H1 (cell line): Measurements from ENCODE around the gene THG1L. TPM values are rescaled to one million over a fixed set of nuclear protein-coding genes. Genes with fewer than 3 reads are reported as not detected.
"Not testable (repeated sequence)": the region's sequence is repeated elsewhere in the genome, so short reads cannot be mapped to it uniquely, and the experiment has no call there.

Experiments used
- CTCF ChIA-PET: fragments of 300-600 bp; sonication (Branson Sonifier 250); formaldehyde crosslinking; loops from one replicate; lab custom pipeline; 2021; ENCODE audit not compliant: partially characterized antibody; lab: Charles Lee
- POLR2A ChIA-PET: fragments of 300-600 bp; sonication (Branson Sonifier 250); formaldehyde crosslinking; loops from one replicate; lab custom pipeline; 2021; ENCODE audit warnings: inconsistent platforms; ENCODE audit not compliant: partially characterized antibody; lab: Charles Lee
- DNase-seq, 2 experiments: peaks; one replicate each; pipeline versions ENCODE4 v3.0.0 to v3.0.0-alpha.2; 2010 to 2022; ENCODE audit warnings: low spot score in 2 of 2, low read depth in 1 of 2, mixed read lengths in 1 of 2
- FAIRE-seq: peaks from 2 replicates; lab custom pipeline; 2011; peaks lifted over from hg19 to GRCh38; lab: Jason Lieb, UNC
- H2AFZ ChIP-seq: 2 replicates; pipeline ENCODE4 v1.8.1; 2012; ENCODE audit warnings: low read length, inconsistent platforms
- H2AK5ac ChIP-seq: 2 replicates; pipeline ENCODE4 v1.6.1; 2013; ENCODE audit warnings: low read depth, low read length
- H2BK120ac ChIP-seq: replicated peaks from 2 replicates; pipeline ENCODE3; 2013; ENCODE audit warnings: low read depth, low read length, inconsistent platforms
- H2BK12ac ChIP-seq: 2 replicates; pipeline ENCODE4 v1.6.1; 2013; ENCODE audit warnings: low read depth, low read length
- H2BK15ac ChIP-seq: 2 replicates; pipeline ENCODE4 v1.6.1; 2013; ENCODE audit warnings: low read length
- H2BK20ac ChIP-seq: 2 replicates; pipeline ENCODE4 v1.6.1; 2013; ENCODE audit warnings: low read length
- H2BK5ac ChIP-seq: 2 replicates; pipeline ENCODE4 v1.6.1; 2013; ENCODE audit warnings: low read depth, low read length
- H3K14ac ChIP-seq: 2 replicates; pipeline ENCODE4 v1.6.1; 2013; ENCODE audit warnings: inconsistent platforms; ENCODE audit not compliant: insufficient read length
- H3K18ac ChIP-seq: 2 replicates; pipeline ENCODE4 v1.6.1; 2013; ENCODE audit warnings: low read length; ENCODE audit errors: extremely low read depth
- H3K23ac ChIP-seq: 2 replicates; pipeline ENCODE4 v1.6.1; 2013; ENCODE audit warnings: inconsistent platforms; ENCODE audit not compliant: insufficient read length
- H3K23me2 ChIP-seq: 2 replicates; pipeline ENCODE4 v1.6.1; 2013; ENCODE audit warnings: low read depth, low read length
- H3K27ac ChIP-seq: 2 replicates; pipeline ENCODE4 v1.6.1; 2011; ENCODE audit warnings: low read depth, low read length, inconsistent platforms
- H3K27me3 ChIP-seq, 4 experiments: replicated peaks in 1 of 4; 1 replicate in 1 of 4; 2 replicates in 3 of 4; pipeline versions ENCODE4 v1.6.1 to v1.8.1; 2011 to 2013; ENCODE audit warnings: low read length in 3 of 4, mild to moderate bottlenecking in 3 of 4, inconsistent platforms in 2 of 4, mixed read lengths in 2 of 4, moderate library complexity in 1 of 4; ENCODE audit not compliant: control insufficient read depth in 3 of 4, insufficient read depth in 3 of 4; ENCODE audit errors: extremely low read depth in 1 of 4
- H3K36me3 ChIP-seq, 4 experiments: 2 replicates each; pipeline versions ENCODE4 v1.6.1 to v1.8.1; 2011 to 2013; ENCODE audit warnings: mild to moderate bottlenecking in 4 of 4, low read length in 3 of 4, moderate library complexity in 2 of 4, control low read depth in 1 of 4, inconsistent platforms in 1 of 4; ENCODE audit not compliant: insufficient read depth in 4 of 4, control insufficient read depth in 2 of 4
- H3K4ac ChIP-seq: replicated peaks from 2 replicates; pipeline ENCODE3; 2013; ENCODE audit warnings: low read length, low read depth, mixed read lengths, inconsistent platforms; ENCODE audit not compliant: insufficient read length
- H3K4me1 ChIP-seq, 4 experiments: replicated peaks in 1 of 4; 1 replicate in 1 of 4; 2 replicates in 3 of 4; pipeline versions ENCODE4 v1.6.1 to v1.8.1; 2011 to 2013; ENCODE audit warnings: low read length in 3 of 4, inconsistent platforms in 2 of 4, mixed read lengths in 1 of 4; ENCODE audit not compliant: insufficient read depth in 4 of 4, control insufficient read depth in 3 of 4
- H3K4me2 ChIP-seq, 2 experiments: 2 replicates each; pipeline versions ENCODE4 v1.6.1 to v1.8.1; 2011 to 2013; ENCODE audit warnings: low read depth in 2 of 2, low read length in 2 of 2, control low read depth in 1 of 2, inconsistent platforms in 1 of 2, mild to moderate bottlenecking in 1 of 2; ENCODE audit not compliant: insufficient read depth in 1 of 2
- H3K4me3 ChIP-seq, 4 experiments: fragments of 200-600, 300-600 bp in 1 of 4; sonication (generic), shearing (Covaris generic), sonication (Bioruptor Twin) in 1 of 4; 2 replicates each; pipeline versions ENCODE4 v1.5.1 to v1.8.1; 2011 to 2016; ENCODE audit warnings: low read length in 4 of 4, low read depth in 3 of 4, control low read depth in 2 of 4, inconsistent platforms in 2 of 4, mild to moderate bottlenecking in 2 of 4, mixed read lengths in 1 of 4, moderate library complexity in 1 of 4; ENCODE audit not compliant: insufficient read depth in 2 of 4; ENCODE audit errors: extremely low read depth in 1 of 4
- H3K56ac ChIP-seq: replicated peaks from 2 replicates; pipeline ENCODE3; 2013; ENCODE audit warnings: low read depth, mild to moderate bottlenecking, mixed read lengths, low read length, inconsistent platforms; ENCODE audit not compliant: insufficient read length
- H3K79me1 ChIP-seq: 2 replicates; pipeline ENCODE4 v1.6.1; 2013; ENCODE audit warnings: low read depth, low read length, control low read depth
- H3K79me2 ChIP-seq, 2 experiments: 2 replicates each; pipeline versions ENCODE4 v1.6.1 to v1.8.1; 2012 to 2013; ENCODE audit warnings: low read length in 2 of 2, mild to moderate bottlenecking in 2 of 2, inconsistent platforms in 1 of 2; ENCODE audit not compliant: insufficient read depth in 2 of 2, control insufficient read depth in 1 of 2
- H3K9ac ChIP-seq, 4 experiments: replicated peaks in 1 of 4; 1 replicate in 1 of 4; 2 replicates in 3 of 4; pipeline versions ENCODE4 v1.6.1 to v1.8.1; 2011 to 2013; ENCODE audit warnings: low read depth in 3 of 4, low read length in 3 of 4, control low read depth in 2 of 4, mild to moderate bottlenecking in 2 of 4, moderate library complexity in 2 of 4, inconsistent platforms in 1 of 4; ENCODE audit errors: extremely low read depth in 1 of 4
- H3K9me3 ChIP-seq, 2 experiments: 2 replicates each; pipeline versions ENCODE4 v1.6.1 to v1.8.1; 2012 to 2013; ENCODE audit warnings: mild to moderate bottlenecking in 2 of 2, moderate library complexity in 2 of 2, control low read depth in 1 of 2, inconsistent platforms in 1 of 2, low read depth in 1 of 2, low read length in 1 of 2, mixed read lengths in 1 of 2; ENCODE audit not compliant: insufficient read depth in 2 of 2
- H4K20me1 ChIP-seq, 2 experiments: replicated peaks in 1 of 2; 2 replicates each; pipeline versions ENCODE3 to v1.8.1; 2011 to 2013; ENCODE audit warnings: inconsistent platforms in 2 of 2, low read length in 2 of 2, mild to moderate bottlenecking in 1 of 2; ENCODE audit not compliant: insufficient read depth in 2 of 2, control insufficient read depth in 1 of 2
- H4K5ac ChIP-seq: 2 replicates; pipeline ENCODE4 v1.6.1; 2013; ENCODE audit warnings: low read length, low read depth, mixed read lengths, inconsistent platforms; ENCODE audit not compliant: insufficient read length
- H4K8ac ChIP-seq: 2 replicates; pipeline ENCODE4 v1.8.0; 2013; ENCODE audit warnings: mild to moderate bottlenecking, moderate library complexity, low read length, inconsistent platforms; ENCODE audit not compliant: insufficient read depth; ENCODE audit errors: extremely low read depth
- H4K91ac ChIP-seq: replicated peaks from 2 replicates; pipeline ENCODE3; 2013; ENCODE audit warnings: low read length, mixed read lengths, inconsistent platforms; ENCODE audit not compliant: insufficient read length
- WGBS, 2 experiments: shearing (Covaris generic) in 1 of 2; methylation state at CpG; one replicate each; pipeline versions ENCODE4 v1.1.6 to v1.1.7; 2013 to 2015; ENCODE audit warnings: low lambda C conversion rate in 2 of 2, mixed read lengths in 2 of 2, inconsistent platforms in 1 of 2, low coverage in 1 of 2, missing lambda C conversion rate in 1 of 2; ENCODE audit not compliant: insufficient replicate concordance in 2 of 2, insufficient coverage in 1 of 2, insufficient read length in 1 of 2; ENCODE audit errors: extremely low coverage in 1 of 2, missing lambda C conversion rate in 1 of 2; 5-methylcytosine and 5-hydroxymethylcytosine counted together
- polyA plus RNA-seq, 7 experiments: library from polyadenylated mRNA; depleted of rRNA in 3 of 7; stranded (reverse) in 5 of 7; unstranded in 2 of 7; fragments of >200 nt in 5 of 7; fragments of 200-250 nt in 2 of 7; gene quantifications; 1 replicate in 5 of 7; 2 replicates in 1 of 7; 4 replicates in 1 of 7; pipeline versions ENCODE4 v1.2.1 to v1.2.3, GENCODE V29; 2011 to 2013; ENCODE audit warnings: missing spikeins in 2 of 7, mixed read lengths in 2 of 7
- total RNA-seq: library from RNA; stranded (reverse); fragmentation: NEBNext Ultra II Directional; extraction: Animal tissue kit (Norgen Biotek cat#: 25700); gene quantifications from 2 replicates; pipeline ENCODE4 v1.2.1, GENCODE V29; 2021

Gene THG1L
- total and polyA plus RNA-seq, 2 of the 8 experiments (the other 6 are each of a cell fraction or from before 2014, with no cell fraction given): 8.1 to 12.4 TPM

DNA sequence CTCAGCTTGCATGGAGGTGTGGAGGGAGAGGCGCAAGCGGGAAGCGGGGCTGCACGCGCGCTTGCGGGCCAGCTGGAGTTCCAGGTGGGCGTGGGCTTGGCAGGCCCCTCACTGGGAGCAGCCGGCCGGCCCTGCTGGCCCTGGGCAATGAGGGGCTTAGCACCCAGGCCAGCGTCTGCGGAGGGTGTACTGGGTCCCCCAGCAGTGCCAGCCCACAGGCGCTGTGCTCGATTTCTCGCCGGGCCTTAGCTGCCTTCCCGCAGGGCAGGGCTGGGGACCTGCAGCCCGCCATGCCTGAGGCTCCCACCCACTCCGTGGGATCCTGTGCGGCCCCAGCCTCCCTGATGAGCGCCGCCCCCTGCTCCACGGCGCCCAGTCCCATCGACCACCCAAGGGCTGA lies 37.4 kb upstream of the THG1L start:
- CTCF ChIA-PET: interaction anchor here (1.4 to 3.4 kb wide), 3 partner anchors 14 to 49 kb away, joined by 4 to 10 read pairs (median 4); partner anchors contain the start of gene LSM11
- DNase-seq, H3K56ac ChIP-seq, H3K4ac ChIP-seq, H3K27ac ChIP-seq, H3K23ac ChIP-seq, H2AFZ ChIP-seq, H2BK15ac ChIP-seq, H3K14ac ChIP-seq, H3K36me3 ChIP-seq, H3K4me1 ChIP-seq, H3K4me2 ChIP-seq, FAIRE-seq, H2BK12ac ChIP-seq, H3K18ac ChIP-seq, H3K9ac ChIP-seq, H3K27me3 ChIP-seq, H4K20me1 ChIP-seq, H2AK5ac ChIP-seq, H2BK20ac ChIP-seq, H3K79me2 ChIP-seq, H3K4me3 ChIP-seq, H4K91ac ChIP-seq, H4K8ac ChIP-seq, H3K79me1 ChIP-seq, H2BK120ac ChIP-seq, H3K23me2 ChIP-seq, H2BK5ac ChIP-seq, H4K5ac ChIP-seq: not testable (repeated sequence)
- POLR2A ChIA-PET: interaction anchor here (1.5 kb wide), 1 partner anchor 38 kb away, joined by 4 read pairs; the partner anchor contains the start of gene THG1L
- WGBS, 2 experiments: 97% methylated on average over 15 of the region's 25 CpGs; no CpG with 5 or more reads in 1 of the 2 experiments
- peaks cover 15 to 19% of the 10 kb centered on the region in 2 experiments; a peak in 3 of 4 replicates for H3K9me3 ChIP-seq

DNA sequence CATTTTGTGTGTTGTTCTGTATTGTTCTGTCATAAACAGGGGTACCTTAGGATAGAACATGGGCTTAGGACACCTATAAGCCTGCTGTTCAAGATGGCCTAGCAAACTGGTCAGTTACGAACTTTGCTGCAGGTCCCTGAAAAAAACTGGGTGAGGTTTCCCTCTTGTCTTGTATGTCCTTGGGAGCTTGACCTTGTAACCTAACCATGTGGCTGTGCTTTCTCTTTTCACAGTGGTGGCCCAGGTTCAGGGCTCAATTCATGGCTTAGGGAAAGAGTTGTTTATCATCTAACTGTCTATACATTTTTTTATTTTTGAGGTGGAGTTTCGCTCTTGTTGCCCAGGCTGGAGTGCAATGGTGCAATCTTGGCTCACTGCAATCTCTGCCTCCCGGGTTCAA lies 35.1 kb upstream of the THG1L start:
- H3K79me2 ChIP-seq, H4K91ac ChIP-seq, H2BK120ac ChIP-seq, H3K23me2 ChIP-seq, H3K79me1 ChIP-seq, H3K4ac ChIP-seq, H2AK5ac ChIP-seq, H2BK12ac ChIP-seq, FAIRE-seq, H3K9ac ChIP-seq, H3K18ac ChIP-seq, H3K23ac ChIP-seq, H2AFZ ChIP-seq, DNase-seq, H4K8ac ChIP-seq, H4K20me1 ChIP-seq, H3K27me3 ChIP-seq, H2BK15ac ChIP-seq, H3K36me3 ChIP-seq, H3K4me1 ChIP-seq, H4K5ac ChIP-seq, H3K4me2 ChIP-seq, H3K27ac ChIP-seq, H3K4me3 ChIP-seq, H2BK20ac ChIP-seq, H3K56ac ChIP-seq, H2BK5ac ChIP-seq, H3K14ac ChIP-seq: not testable (repeated sequence)
- WGBS, 2 experiments: 96% methylated on average over 3 of the region's 3 CpGs; no CpG with 5 or more reads in 1 of the 2 experiments
- POLR2A ChIA-PET: interaction anchor here (0.9 kb wide), 1 partner anchor 32 kb away, joined by 3 read pairs; no protein-coding TSS in a partner anchor
- CTCF ChIA-PET: interaction anchor here (1.5 kb wide), 1 partner anchor 47 kb away, joined by 3 read pairs; no protein-coding TSS in a partner anchor
- H3K9me3 ChIP-seq: peaks cover 21 to 29% of the 10 kb centered on the region in 2 experiments
